PC-3 (cell line): ENCODE measurements around the gene LRRC28.

ENCODE experiments used
- EZH2 ChIP-seq: fragments of 300-600 bp; sonication (generic); IDR thresholded peaks from one replicate; pipeline ENCODE4 v1.6.1; 2017; ENCODE audit warnings: antibody characterized with exemption, mild to moderate bottlenecking, low read length; ENCODE audit not compliant: unreplicated experiment
- TF ChIP-seq, protein P1 (sequence below): fragments of 300-600 bp; sonication (generic); conservative IDR thresholded peaks from 2 replicates; pipeline ENCODE4 v1.5.1; 2017; ENCODE audit warnings: antibody characterized with exemption, low read depth, mild to moderate bottlenecking, low read length

DNA sequence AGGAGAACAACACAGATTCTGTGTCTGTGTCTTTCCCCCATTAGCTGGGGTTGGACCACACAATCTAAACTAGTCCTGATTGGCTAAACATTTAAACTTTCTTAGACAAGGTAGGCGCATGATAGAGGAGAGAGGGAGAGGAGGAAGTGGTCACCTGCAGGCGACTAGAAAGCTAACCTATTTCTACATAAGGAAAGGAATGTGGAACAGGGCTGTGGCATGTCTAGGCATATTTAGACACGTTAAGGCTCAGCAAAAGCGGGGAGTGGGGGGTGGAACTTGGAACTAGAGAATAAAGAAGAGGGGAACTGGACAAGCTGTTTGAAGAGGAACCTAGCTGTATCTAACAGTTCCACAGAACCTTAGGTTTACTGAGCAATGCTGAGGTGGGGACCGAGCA lies 12.8 kb downstream of the LRRC28 start:
- TF ChIP-seq, protein P1, sequence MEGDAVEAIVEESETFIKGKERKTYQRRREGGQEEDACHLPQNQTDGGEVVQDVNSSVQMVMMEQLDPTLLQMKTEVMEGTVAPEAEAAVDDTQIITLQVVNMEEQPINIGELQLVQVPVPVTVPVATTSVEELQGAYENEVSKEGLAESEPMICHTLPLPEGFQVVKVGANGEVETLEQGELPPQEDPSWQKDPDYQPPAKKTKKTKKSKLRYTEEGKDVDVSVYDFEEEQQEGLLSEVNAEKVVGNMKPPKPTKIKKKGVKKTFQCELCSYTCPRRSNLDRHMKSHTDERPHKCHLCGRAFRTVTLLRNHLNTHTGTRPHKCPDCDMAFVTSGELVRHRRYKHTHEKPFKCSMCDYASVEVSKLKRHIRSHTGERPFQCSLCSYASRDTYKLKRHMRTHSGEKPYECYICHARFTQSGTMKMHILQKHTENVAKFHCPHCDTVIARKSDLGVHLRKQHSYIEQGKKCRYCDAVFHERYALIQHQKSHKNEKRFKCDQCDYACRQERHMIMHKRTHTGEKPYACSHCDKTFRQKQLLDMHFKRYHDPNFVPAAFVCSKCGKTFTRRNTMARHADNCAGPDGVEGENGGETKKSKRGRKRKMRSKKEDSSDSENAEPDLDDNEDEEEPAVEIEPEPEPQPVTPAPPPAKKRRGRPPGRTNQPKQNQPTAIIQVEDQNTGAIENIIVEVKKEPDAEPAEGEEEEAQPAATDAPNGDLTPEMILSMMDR: no peak
- no peak for TF ChIP-seq EZH2
